ENCODE data around the gene KLF12. TPM values are rescaled to one million over a fixed set of nuclear protein-coding genes. Genes with fewer than 3 reads are reported as not detected.

The KLF12 gene
- total RNA-seq, 1 donor from 2014 or later: 25.3 TPM

- no peak for TF ChIP-seq CTCF (IDR thresholded peaks at IDR 0.05; ENCODE audit: insufficient read depth, low read depth, low read length)
- no peak for TF ChIP-seq EZH2 (IDR thresholded peaks at IDR 0.05; ENCODE audit: insufficient read depth, low read length)
- Histone ChIP-seq H3K27me3 (ENCODE audit: insufficient read depth, low read length) (no peaks in the 10 kb centered on the region), H3K4me2 (ENCODE audit: low read length) (no peak overlapping the region), H3K4me3 (ENCODE audit: insufficient read depth, low read depth, low read length) (no peak overlapping the region), H3K9ac (ENCODE audit: low read length) (no peak overlapping the region), H3K27ac (ENCODE audit: low read depth, low read length) (no peak overlapping the region), H3K79me2 (ENCODE audit: insufficient read depth, low read length) (no peaks in the 10 kb centered on the region), H4K20me1 (ENCODE audit: insufficient read depth, low read length) (no peaks in the 10 kb centered on the region), H3K36me3 (ENCODE audit: insufficient read depth, low read length) (no peaks in the 10 kb centered on the region), H3K4me1 (ENCODE audit: insufficient read depth, low read length) (no peaks in the 10 kb centered on the region), H3K9me3 (ENCODE audit: insufficient read depth, low read depth, low read length) (no peaks in the 10 kb centered on the region), H2AFZ (ENCODE audit: low read depth, low read length) (no peak overlapping the region)
- DNase-seq (ENCODE audit: low read depth): no peak
- no peak overlapping the region for H3K27ac Mint-ChIP-seq (ENCODE audit: unreplicated experiment)
- no peaks in the 10 kb centered on the region for H3K36me3 Mint-ChIP-seq (ENCODE audit: low read depth, unreplicated experiment)
- peaks cover 3% of the 10 kb centered on the region for H3K27me3 Mint-ChIP-seq (ENCODE audit: low read depth, unreplicated experiment)
- no peak overlapping the region for H3K4me3 Mint-ChIP-seq (ENCODE audit: unreplicated experiment)
- peaks cover 6% of the 10 kb centered on the region for H3K4me1 Mint-ChIP-seq (ENCODE audit: low read depth, unreplicated experiment)
- FAIRE-seq: no peak
- H3K9me3 Mint-ChIP-seq (ENCODE audit: unreplicated experiment): no peaks in the 10 kb centered on the region
Observed at GRCh38 chr13:74168263-74168675, 34.1 kb upstream of the KLF12 start.

- Mint-ChIP-seq H3K9me3 (ENCODE audit: unreplicated experiment) (no peaks in the 10 kb centered on the region), H3K36me3 (ENCODE audit: low read depth, unreplicated experiment) (no peaks in the 10 kb centered on the region), H3K4me3 (ENCODE audit: unreplicated experiment) (no peak overlapping the region), H3K4me1 (ENCODE audit: low read depth, unreplicated experiment) (peaks cover 6% of the 10 kb centered on the region), H3K27me3 (ENCODE audit: low read depth, unreplicated experiment) (peaks cover 3% of the 10 kb centered on the region), H3K27ac (ENCODE audit: unreplicated experiment) (no peak overlapping the region)
- H3K9me3 ChIP-seq (ENCODE audit: insufficient read depth, low read depth, low read length): no peaks in the 10 kb centered on the region
- TF ChIP-seq EZH2 (IDR thresholded peaks at IDR 0.05; ENCODE audit: insufficient read depth, low read length) (no peak), CTCF (IDR thresholded peaks at IDR 0.05; ENCODE audit: insufficient read depth, low read depth, low read length) (no peak)
- no peak overlapping the region for H3K9ac ChIP-seq (ENCODE audit: low read length)
- no peak overlapping the region for H2AFZ ChIP-seq (ENCODE audit: low read depth, low read length)
- H3K79me2 ChIP-seq (ENCODE audit: insufficient read depth, low read length): no peaks in the 10 kb centered on the region
- H3K27me3 ChIP-seq (ENCODE audit: insufficient read depth, low read length): no peaks in the 10 kb centered on the region
- DNase-seq (ENCODE audit: low read depth) (peak; percentile 30), FAIRE-seq (peak; percentile 5)
- H3K4me3 ChIP-seq (ENCODE audit: insufficient read depth, low read depth, low read length): no peak overlapping the region
- no peaks in the 10 kb centered on the region for H3K36me3 ChIP-seq (ENCODE audit: insufficient read depth, low read length)
- no peak overlapping the region for H3K27ac ChIP-seq (ENCODE audit: low read depth, low read length)
- no peaks in the 10 kb centered on the region for H4K20me1 ChIP-seq (ENCODE audit: insufficient read depth, low read length)
- H3K4me2 ChIP-seq (ENCODE audit: low read length): no peak overlapping the region
- H3K4me1 ChIP-seq (ENCODE audit: insufficient read depth, low read length): no peaks in the 10 kb centered on the region
Observed at GRCh38 chr13:74166261-74167004, 32.2 kb upstream of the KLF12 start.

- H3K4me3 Mint-ChIP-seq (ENCODE audit: unreplicated experiment): no peak overlapping the region
- peaks cover 6% of the 10 kb centered on the region for H3K27me3 Mint-ChIP-seq (ENCODE audit: low read depth, unreplicated experiment)
- no peak for FAIRE-seq
- H3K4me1 ChIP-seq (ENCODE audit: insufficient read depth, low read length): no peaks in the 10 kb centered on the region
- peaks cover 13% of the 10 kb centered on the region for H3K4me1 Mint-ChIP-seq (ENCODE audit: low read depth, unreplicated experiment)
- no peak overlapping the region for H2AFZ ChIP-seq (ENCODE audit: low read depth, low read length)
- no peaks in the 10 kb centered on the region for H3K79me2 ChIP-seq (ENCODE audit: insufficient read depth, low read length)
- no peaks in the 10 kb centered on the region for H3K36me3 ChIP-seq (ENCODE audit: insufficient read depth, low read length)
- H3K9me3 Mint-ChIP-seq (ENCODE audit: unreplicated experiment): no peaks in the 10 kb centered on the region
- no peak overlapping the region for H3K4me2 ChIP-seq (ENCODE audit: low read length)
- no peaks in the 10 kb centered on the region for H3K36me3 Mint-ChIP-seq (ENCODE audit: low read depth, unreplicated experiment)
- no peak overlapping the region for H3K27ac Mint-ChIP-seq (ENCODE audit: unreplicated experiment)
- TF ChIP-seq EZH2 (IDR thresholded peaks at IDR 0.05; ENCODE audit: insufficient read depth, low read length): no peak
- TF ChIP-seq CTCF (IDR thresholded peaks at IDR 0.05; ENCODE audit: insufficient read depth, low read depth, low read length): no peak
- H4K20me1 ChIP-seq (ENCODE audit: insufficient read depth, low read length): no peaks in the 10 kb centered on the region
- H3K4me3 ChIP-seq (ENCODE audit: insufficient read depth, low read depth, low read length): no peak overlapping the region
- no peaks in the 10 kb centered on the region for H3K9me3 ChIP-seq (ENCODE audit: insufficient read depth, low read depth, low read length)
- H3K27me3 ChIP-seq (ENCODE audit: insufficient read depth, low read length): no peaks in the 10 kb centered on the region
- no peak overlapping the region for H3K9ac ChIP-seq (ENCODE audit: low read length)
- H3K27ac ChIP-seq (ENCODE audit: low read depth, low read length): no peak overlapping the region
- DNase-seq (ENCODE audit: low read depth): no peak
Observed at GRCh38 chr13:74162782-74163181, 28.6 kb upstream of the KLF12 start.
